Gastrocnemius medialis (tissue), 4 donors: ENCODE measurements around the gene ADSS1.

Experiments used
- POLR2A ChIP-seq, 2 donors: fragments of 450-650 bp; IDR thresholded peaks; one replicate each; pipeline ENCODE4 v1.6.1; 2017; ENCODE audit warnings: antibody characterized with exemption in 2 of 2, mild to moderate bottlenecking in 2 of 2, moderate library complexity in 2 of 2
- TF ChIP-seq, protein P1 (sequence below), 5 experiments: fragments of 450-650 bp in 3 of 5; fragments of 200-600 bp in 2 of 5; sonication (generic) in 2 of 5; IDR thresholded peaks in 4 of 5; conservative IDR thresholded peaks in 1 of 5; 1 replicate in 4 of 5; 2 replicates in 1 of 5; pipeline ENCODE4 v1.5.1; 2016 to 2019; ENCODE audit warnings: antibody characterized with exemption in 5 of 5, mild to moderate bottlenecking in 3 of 5, moderate library complexity in 3 of 5

DNA sequence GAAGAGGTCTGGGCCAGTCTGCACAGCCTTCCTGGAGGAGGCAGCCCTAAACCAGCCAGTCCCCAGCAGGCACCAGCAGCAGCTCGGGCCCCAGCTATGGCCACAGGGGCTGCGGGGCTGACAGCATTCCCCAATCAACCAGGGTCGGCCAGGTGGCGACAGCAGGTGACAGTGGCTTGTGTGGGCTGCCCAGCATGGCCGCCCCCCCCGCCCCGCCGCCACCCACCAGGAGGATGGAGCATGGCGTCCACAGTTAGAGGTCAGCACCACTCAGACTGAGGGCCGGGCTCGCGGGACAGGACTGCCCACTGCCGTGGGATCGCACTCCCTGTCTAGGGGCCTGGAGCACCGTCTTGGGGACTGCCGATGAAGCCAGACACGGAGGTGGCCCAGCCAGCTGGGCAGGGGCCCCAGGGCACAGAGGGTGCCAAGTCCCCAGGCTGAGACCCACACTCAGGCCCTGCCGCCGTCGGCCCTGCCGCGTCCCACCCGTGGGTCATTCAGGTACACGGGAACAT lies 56.5 kb downstream of the ADSS1 start:
- TF ChIP-seq, protein P1, sequence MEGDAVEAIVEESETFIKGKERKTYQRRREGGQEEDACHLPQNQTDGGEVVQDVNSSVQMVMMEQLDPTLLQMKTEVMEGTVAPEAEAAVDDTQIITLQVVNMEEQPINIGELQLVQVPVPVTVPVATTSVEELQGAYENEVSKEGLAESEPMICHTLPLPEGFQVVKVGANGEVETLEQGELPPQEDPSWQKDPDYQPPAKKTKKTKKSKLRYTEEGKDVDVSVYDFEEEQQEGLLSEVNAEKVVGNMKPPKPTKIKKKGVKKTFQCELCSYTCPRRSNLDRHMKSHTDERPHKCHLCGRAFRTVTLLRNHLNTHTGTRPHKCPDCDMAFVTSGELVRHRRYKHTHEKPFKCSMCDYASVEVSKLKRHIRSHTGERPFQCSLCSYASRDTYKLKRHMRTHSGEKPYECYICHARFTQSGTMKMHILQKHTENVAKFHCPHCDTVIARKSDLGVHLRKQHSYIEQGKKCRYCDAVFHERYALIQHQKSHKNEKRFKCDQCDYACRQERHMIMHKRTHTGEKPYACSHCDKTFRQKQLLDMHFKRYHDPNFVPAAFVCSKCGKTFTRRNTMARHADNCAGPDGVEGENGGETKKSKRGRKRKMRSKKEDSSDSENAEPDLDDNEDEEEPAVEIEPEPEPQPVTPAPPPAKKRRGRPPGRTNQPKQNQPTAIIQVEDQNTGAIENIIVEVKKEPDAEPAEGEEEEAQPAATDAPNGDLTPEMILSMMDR (IDR thresholded peaks at IDR 0.05 in 4 of 5, conservative IDR thresholded peaks at IDR 0.05 in 1 of 5), result no peak
- no peak for TF ChIP-seq POLR2A (IDR thresholded peaks at IDR 0.05)
